ENCODE measurements around the gene TRABD2B.

The TRABD2B gene

DNA sequence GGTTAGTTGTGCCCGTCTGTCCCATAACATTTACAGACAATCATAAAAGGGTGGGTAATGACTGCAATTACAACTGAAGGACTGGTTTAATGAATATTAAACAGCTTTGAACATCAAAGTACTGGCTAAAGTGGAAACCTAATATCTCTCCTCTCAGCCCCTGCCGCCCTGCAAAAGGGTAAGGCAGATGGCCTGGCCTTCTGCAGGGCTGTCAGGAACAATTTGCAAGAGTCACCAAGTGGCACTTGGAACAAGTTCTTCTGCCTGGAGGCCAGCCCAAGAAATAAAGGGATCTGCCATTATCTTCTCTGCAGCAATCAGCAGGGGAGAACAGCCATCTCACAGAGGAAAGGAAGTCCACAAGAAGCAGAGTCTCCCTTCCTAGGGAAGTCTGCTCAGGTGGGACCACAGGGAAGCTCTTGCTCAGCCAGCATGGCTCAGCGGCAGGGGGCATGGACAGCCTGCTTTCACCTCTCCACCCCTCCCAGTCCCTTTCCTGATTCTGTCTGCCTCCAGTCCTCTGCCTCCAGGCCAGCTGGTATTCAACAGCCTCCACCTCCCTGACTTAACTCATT, 96.1 kb downstream of the TRABD2B start:
- TF ChIP-seq CTCF (conservative IDR thresholded peaks at IDR 0.05; ENCODE audit: control insufficient read depth, insufficient read depth, low read depth, low read length): no peak
- no peak overlapping the region for H3K4me3 ChIP-seq (ENCODE audit: control insufficient read depth, low read depth, low read length)
- DNase-seq (ENCODE audit: low read depth): no peak

DNA sequence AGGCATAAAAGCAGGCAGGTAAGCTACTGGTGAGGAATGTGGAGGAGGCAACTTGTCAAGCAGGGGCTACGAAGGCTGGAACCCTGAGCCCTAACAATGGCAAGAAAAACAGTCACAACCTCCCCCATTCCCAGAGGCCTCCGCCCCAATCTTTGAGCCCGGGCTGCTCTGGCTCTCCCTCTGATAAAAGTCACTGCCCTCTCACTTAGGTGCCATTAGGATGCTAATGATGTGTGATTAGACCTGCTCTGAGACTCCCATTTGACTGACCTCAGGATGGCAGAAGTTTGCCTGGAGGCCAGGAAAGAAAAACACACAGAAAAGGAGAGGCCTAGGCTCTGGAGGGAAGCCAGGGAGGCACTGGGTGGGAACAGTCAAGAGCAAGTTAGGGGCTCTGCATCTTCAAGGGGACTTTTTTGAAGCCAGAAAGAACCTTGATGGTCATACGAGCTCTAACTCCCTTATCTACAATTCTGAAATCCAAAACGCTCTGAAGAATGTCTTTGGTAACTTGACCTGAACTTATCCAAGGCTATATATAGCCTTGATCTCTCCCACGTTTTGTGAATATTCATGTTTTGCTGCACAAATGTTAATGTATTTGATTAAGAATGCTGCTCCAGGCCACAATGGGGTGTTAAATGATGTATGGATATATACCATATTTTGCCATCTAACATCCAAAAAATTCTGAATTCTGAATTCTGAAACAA, 98.9 kb downstream of the TRABD2B start:
- TF ChIP-seq CTCF (conservative IDR thresholded peaks at IDR 0.05; ENCODE audit: control insufficient read depth, insufficient read depth, low read depth, low read length): no peak
- no peak for DNase-seq (ENCODE audit: low read depth)
- no peak overlapping the region for H3K4me3 ChIP-seq (ENCODE audit: control insufficient read depth, low read depth, low read length)

DNA sequence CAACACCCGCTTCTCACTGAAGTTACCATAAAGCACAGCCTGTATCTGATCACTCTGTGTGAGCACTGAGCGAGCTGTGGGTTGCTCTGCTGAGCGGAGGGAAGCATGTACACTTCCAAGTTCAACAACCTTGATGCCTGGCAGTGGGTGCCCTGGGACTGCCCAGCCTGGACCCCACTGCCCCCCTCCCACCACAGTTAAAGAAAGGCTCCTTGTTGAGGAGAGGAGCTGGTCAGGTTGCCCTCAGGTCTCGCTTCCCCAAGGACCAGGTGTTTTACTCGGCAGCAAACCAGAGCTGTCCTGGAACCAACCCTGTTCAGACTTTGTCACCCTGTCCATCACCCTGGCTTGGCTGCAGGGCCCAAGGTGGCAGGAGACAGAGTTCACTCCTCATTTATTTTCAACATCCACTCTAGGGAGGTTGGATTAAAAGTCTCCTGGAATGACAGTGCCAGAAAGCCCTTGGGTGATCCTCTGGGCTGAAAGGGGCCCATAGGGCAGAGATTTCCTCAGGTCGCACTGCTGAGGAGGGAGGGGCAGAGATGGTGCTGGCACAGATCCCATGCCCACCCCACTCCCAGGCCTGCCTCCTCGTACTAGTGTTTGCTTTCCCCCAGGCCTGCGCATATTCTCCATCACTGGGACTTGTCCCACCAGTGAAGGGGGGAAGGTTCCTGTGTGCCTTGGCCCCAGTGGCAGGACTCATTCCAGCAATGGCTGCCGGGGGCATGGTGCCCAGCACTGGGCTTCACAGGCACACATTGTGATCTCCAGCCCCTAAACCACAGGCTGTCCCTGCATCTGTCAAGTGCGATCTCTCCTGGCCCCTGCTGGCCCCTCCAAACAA, 101.7 kb downstream of the TRABD2B start:
- H3K4me3 ChIP-seq (ENCODE audit: control insufficient read depth, low read depth, low read length): no peak overlapping the region
- no peak for TF ChIP-seq CTCF (conservative IDR thresholded peaks at IDR 0.05; ENCODE audit: control insufficient read depth, insufficient read depth, low read depth, low read length)
- DNase-seq (ENCODE audit: low read depth): no peak

DNA sequence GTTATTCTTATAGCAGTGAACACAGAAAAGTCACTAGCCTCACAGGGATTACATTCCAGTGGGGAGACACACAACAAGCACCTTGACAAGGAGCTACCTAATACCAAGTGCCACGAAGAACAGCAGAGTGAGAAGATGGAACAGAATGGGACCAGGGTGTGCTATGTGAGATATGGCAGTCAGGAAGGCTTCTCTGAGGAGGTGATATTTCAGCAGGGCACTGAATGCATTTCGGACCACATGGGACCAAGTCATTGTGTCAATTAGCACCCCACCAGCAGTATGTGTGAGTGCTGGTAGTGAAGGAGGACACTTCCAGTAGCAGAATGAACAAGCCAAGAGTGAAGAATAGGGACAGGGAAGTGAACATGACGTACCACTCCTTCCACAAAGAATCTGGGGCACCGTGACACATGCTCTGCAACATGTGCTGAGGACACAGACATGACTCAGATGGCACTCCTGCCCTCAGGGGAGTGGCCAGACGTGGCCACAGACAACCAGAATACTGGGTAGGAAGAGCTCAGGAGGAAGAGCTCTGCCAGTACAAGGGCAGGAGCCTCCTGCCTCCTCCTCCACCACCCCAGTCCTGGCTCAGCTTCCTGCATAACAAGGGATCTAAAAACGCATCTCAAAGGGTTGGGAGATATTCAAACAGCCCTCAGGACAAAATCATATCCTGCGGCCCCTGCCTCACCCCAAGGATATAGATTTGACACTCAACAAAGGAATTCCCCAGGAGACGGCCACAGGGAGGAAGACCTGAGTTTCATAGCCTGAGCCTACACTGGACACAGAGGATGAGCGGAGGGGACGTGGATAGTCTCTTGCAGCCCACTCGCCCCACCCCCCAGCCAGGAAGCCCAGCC, 102.5 kb downstream of the TRABD2B start:
- no peak overlapping the region for H3K4me3 ChIP-seq (ENCODE audit: control insufficient read depth, low read depth, low read length)
- DNase-seq (ENCODE audit: low read depth): peak; percentile 45
- no peak for TF ChIP-seq CTCF (conservative IDR thresholded peaks at IDR 0.05; ENCODE audit: control insufficient read depth, insufficient read depth, low read depth, low read length)

GRCh38 chr1:47893412-47893811, 103.8 kb downstream of the TRABD2B start:
- DNase-seq (ENCODE audit: low read depth): no peak
- TF ChIP-seq CTCF (conservative IDR thresholded peaks at IDR 0.05; ENCODE audit: control insufficient read depth, insufficient read depth, low read depth, low read length): no peak
- no peak overlapping the region for H3K4me3 ChIP-seq (ENCODE audit: control insufficient read depth, low read depth, low read length)

- no peak for TF ChIP-seq CTCF (conservative IDR thresholded peaks at IDR 0.05; ENCODE audit: control insufficient read depth, insufficient read depth, low read depth, low read length)
- H3K4me3 ChIP-seq (ENCODE audit: control insufficient read depth, low read depth, low read length): no peak overlapping the region
- no peak for DNase-seq (ENCODE audit: low read depth)
Observed at GRCh38 chr1:47890779-47891178, 106.4 kb downstream of the TRABD2B start.
